Osteoblast (primary cell): ENCODE measurements around the gene NUDT3. TPM values are rescaled to one million over a fixed set of nuclear protein-coding genes. Genes with fewer than 3 reads are reported as not detected.

Experiments used
- DNase-seq: peaks from one replicate; pipeline ENCODE4 v3.0.0; 2011; ENCODE audit warnings: low spot score, mixed read lengths; ENCODE audit not compliant: insufficient read length; ENCODE audit errors: missing footprints
- H2AFZ ChIP-seq: 2 replicates; pipeline ENCODE4 v1.6.0; 2011; ENCODE audit warnings: mild to moderate bottlenecking, low read length
- H3K27ac ChIP-seq: 2 replicates; pipeline ENCODE4 v1.5.1; 2011; ENCODE audit warnings: mild to moderate bottlenecking, low read depth, low read length, moderate library complexity
- H3K27me3 ChIP-seq: 2 replicates; pipeline ENCODE4 v1.6.0; 2012; ENCODE audit warnings: mild to moderate bottlenecking, control low read depth, inconsistent platforms, low read length, moderate library complexity; ENCODE audit not compliant: insufficient read depth
- H3K36me3 ChIP-seq: 2 replicates; pipeline ENCODE4 v1.5.1; 2011; ENCODE audit warnings: mild to moderate bottlenecking, low read length, control low read depth, moderate library complexity; ENCODE audit not compliant: insufficient read depth
- H3K4me1 ChIP-seq: 2 replicates; pipeline ENCODE4 v1.5.1; 2011; ENCODE audit warnings: mild to moderate bottlenecking, low read length, control low read depth, moderate library complexity; ENCODE audit not compliant: insufficient read depth
- H3K4me2 ChIP-seq: 2 replicates; pipeline ENCODE4 v1.6.0; 2011; ENCODE audit warnings: mild to moderate bottlenecking, low read length; ENCODE audit not compliant: insufficient read depth
- H3K4me3 ChIP-seq: fragments of 200-600 bp; sonication (generic); 3 replicates; pipeline ENCODE4 v1.5.1; 2012; ENCODE audit warnings: mild to moderate bottlenecking, low read length, inconsistent platforms; ENCODE audit not compliant: insufficient read depth
- H3K79me2 ChIP-seq: 2 replicates; pipeline ENCODE4 v1.6.0; 2012; ENCODE audit warnings: mild to moderate bottlenecking, low read length, control low read depth, inconsistent platforms; ENCODE audit not compliant: insufficient read depth
- H3K9me3 ChIP-seq: 2 replicates; pipeline ENCODE4 v1.5.1; 2011; ENCODE audit warnings: low read depth, low read length, control low read depth
- H4K20me1 ChIP-seq: 2 replicates; pipeline ENCODE4 v1.6.0; 2012; ENCODE audit warnings: mild to moderate bottlenecking, low read length, control low read depth; ENCODE audit not compliant: insufficient read depth
- total RNA-seq: library from RNA; depleted of rRNA; stranded (reverse); fragments of >200 nt; gene quantifications from 2 replicates; pipeline ENCODE4 v1.2.3, GENCODE V29; 2012
- TF ChIP-seq, protein P1 (sequence below): IDR thresholded peaks from 2 replicates; pipeline ENCODE4 v1.5.1; 2011; ENCODE audit warnings: mild to moderate bottlenecking, low read depth, low read length, moderate library complexity; ENCODE audit errors: extremely low read depth

Gene NUDT3
- total RNA-seq, 1 donor: 37.6 TPM

- no peaks in the 10 kb centered on the region for H3K9me3 ChIP-seq
- H3K27ac ChIP-seq: no peak overlapping the region
- H3K27me3 ChIP-seq: no peaks in the 10 kb centered on the region
- H3K4me1 ChIP-seq: peaks cover 57% of the 10 kb centered on the region
- peaks cover 37% of the 10 kb centered on the region for H3K79me2 ChIP-seq
- TF ChIP-seq, protein P1, sequence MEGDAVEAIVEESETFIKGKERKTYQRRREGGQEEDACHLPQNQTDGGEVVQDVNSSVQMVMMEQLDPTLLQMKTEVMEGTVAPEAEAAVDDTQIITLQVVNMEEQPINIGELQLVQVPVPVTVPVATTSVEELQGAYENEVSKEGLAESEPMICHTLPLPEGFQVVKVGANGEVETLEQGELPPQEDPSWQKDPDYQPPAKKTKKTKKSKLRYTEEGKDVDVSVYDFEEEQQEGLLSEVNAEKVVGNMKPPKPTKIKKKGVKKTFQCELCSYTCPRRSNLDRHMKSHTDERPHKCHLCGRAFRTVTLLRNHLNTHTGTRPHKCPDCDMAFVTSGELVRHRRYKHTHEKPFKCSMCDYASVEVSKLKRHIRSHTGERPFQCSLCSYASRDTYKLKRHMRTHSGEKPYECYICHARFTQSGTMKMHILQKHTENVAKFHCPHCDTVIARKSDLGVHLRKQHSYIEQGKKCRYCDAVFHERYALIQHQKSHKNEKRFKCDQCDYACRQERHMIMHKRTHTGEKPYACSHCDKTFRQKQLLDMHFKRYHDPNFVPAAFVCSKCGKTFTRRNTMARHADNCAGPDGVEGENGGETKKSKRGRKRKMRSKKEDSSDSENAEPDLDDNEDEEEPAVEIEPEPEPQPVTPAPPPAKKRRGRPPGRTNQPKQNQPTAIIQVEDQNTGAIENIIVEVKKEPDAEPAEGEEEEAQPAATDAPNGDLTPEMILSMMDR: no peak
- H3K4me2 ChIP-seq: no peak overlapping the region
- peak; percentile 77 for DNase-seq
- H4K20me1 ChIP-seq: peaks cover 10% of the 10 kb centered on the region
- peaks cover 34% of the 10 kb centered on the region for H3K36me3 ChIP-seq
- H2AFZ ChIP-seq: no peak overlapping the region
- no peak overlapping the region for H3K4me3 ChIP-seq
Observed at GRCh38 chr6:34241351-34242215, 150.9 kb downstream of the NUDT3 start.

GRCh38 chr6:34240329-34241248 lies 151.9 kb downstream of the NUDT3 start:
- Histone ChIP-seq H3K4me1 (peaks cover 57% of the 10 kb centered on the region), H3K27me3 (no peaks in the 10 kb centered on the region), H3K27ac (peak overlapping the region; percentile 37), H2AFZ (no peak overlapping the region), H3K36me3 (peaks cover 30% of the 10 kb centered on the region), H4K20me1 (peaks cover 10% of the 10 kb centered on the region), H3K9me3 (no peaks in the 10 kb centered on the region), H3K4me2 (peak overlapping the region; percentile 82), H3K4me3 (no peak overlapping the region), H3K79me2 (peaks cover 37% of the 10 kb centered on the region)
- TF ChIP-seq, protein P1: no peak
- peak; percentile 58 for DNase-seq

- H3K9me3 ChIP-seq: no peaks in the 10 kb centered on the region
- peak; percentile 66 for DNase-seq
- no peak overlapping the region for H3K4me3 ChIP-seq
- no peaks in the 10 kb centered on the region for H3K27me3 ChIP-seq
- peaks cover 56% of the 10 kb centered on the region for H3K4me1 ChIP-seq
- H4K20me1 ChIP-seq: peaks cover 10% of the 10 kb centered on the region
- peaks cover 30% of the 10 kb centered on the region for H3K36me3 ChIP-seq
- no peak overlapping the region for H2AFZ ChIP-seq
- H3K27ac ChIP-seq: peak overlapping the region; percentile 37
- peak overlapping the region; percentile 82 for H3K4me2 ChIP-seq
- peaks cover 37% of the 10 kb centered on the region for H3K79me2 ChIP-seq
- TF ChIP-seq, protein P1: no peak
Observed at GRCh38 chr6:34239893-34240292, 152.6 kb downstream of the NUDT3 start.

GRCh38 chr6:34239500-34239825 lies 153.0 kb downstream of the NUDT3 start:
- peaks cover 30% of the 10 kb centered on the region for H3K36me3 ChIP-seq
- no peak overlapping the region for H2AFZ ChIP-seq
- H3K4me2 ChIP-seq: peak overlapping the region; percentile 82
- TF ChIP-seq, protein P1: no peak
- no peak overlapping the region for H3K27ac ChIP-seq
- peaks cover 10% of the 10 kb centered on the region for H4K20me1 ChIP-seq
- H3K9me3 ChIP-seq: no peaks in the 10 kb centered on the region
- no peaks in the 10 kb centered on the region for H3K27me3 ChIP-seq
- H3K79me2 ChIP-seq: peaks cover 37% of the 10 kb centered on the region
- peaks cover 53% of the 10 kb centered on the region for H3K4me1 ChIP-seq
- H3K4me3 ChIP-seq: peak overlapping the region; percentile 7
- DNase-seq: no peak
